Measurements from ENCODE around the gene CSF1R.

DNA sequence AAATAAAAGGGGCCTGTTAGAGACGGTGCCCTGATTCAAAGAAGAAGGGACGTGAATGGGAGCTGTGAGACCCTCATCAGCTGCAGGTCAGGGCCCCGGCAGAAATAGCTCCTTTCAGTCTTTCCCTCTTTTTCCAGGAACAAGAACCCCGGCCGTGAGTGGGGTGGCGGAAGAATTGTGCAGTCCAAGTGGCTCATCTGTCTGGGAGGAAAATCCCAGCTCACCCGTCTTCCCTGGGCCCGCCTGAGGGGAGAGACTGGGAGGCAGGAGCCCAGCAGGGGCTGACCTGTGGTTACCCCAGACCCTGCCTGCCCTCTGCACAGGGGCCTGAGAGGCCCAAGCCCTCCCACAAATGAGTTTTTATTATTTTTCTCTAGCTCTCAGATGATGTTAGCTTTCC lies 24.8 kb upstream of the CSF1R start:
- TF ChIP-seq CTCF (IDR thresholded peaks at IDR 0.05; ENCODE audit: low read depth, low read length, poor library complexity, severe bottlenecking) (no peak), EZH2phosphoT487 (IDR thresholded peaks at IDR 0.05; ENCODE audit: borderline replicate concordance, low read length) (no peak)

All from DOHH2 (cell line).